Gastrocnemius medialis (tissue), 4 donors: ENCODE data around the gene F5. TPM values are rescaled to one million over a fixed set of nuclear protein-coding genes. Genes with fewer than 3 reads are reported as not detected.

Experiments used
- ATAC-seq, 2 donors: fragments of 150-250 bp; one replicate each; pipeline ENCODE4 v1.9.1; 2016
- DNase-seq, 2 donors: peaks; one replicate each; pipeline ENCODE4 v3.0.0-alpha.2; 2019
- H3K27ac ChIP-seq, 4 donors: fragments of 200-600 bp; sonication (generic); 1 replicate in 1 of 4; 2 replicates in 3 of 4; pipeline ENCODE4 v1.5.1; 2016 to 2018; ENCODE audit warnings: mild to moderate bottlenecking in 2 of 4, moderate library complexity in 1 of 4
- H3K27me3 ChIP-seq, 3 donors: fragments of 200-600 bp; sonication (generic) in 2 of 3; 1 replicate in 1 of 3; 2 replicates in 2 of 3; pipeline versions ENCODE4 v1.5.1 to v1.6.0; 2016 to 2019; ENCODE audit warnings: mild to moderate bottlenecking in 1 of 3, moderate library complexity in 1 of 3
- H3K36me3 ChIP-seq, 2 donors: fragments of 200-600 bp; sonication (generic) in 1 of 2; one replicate each; pipeline ENCODE4 v1.5.1; 2017 to 2018
- H3K4me1 ChIP-seq, 2 donors: fragments of 200-600 bp; sonication (generic) in 1 of 2; one replicate each; pipeline ENCODE4 v1.5.1; 2016 to 2017; ENCODE audit warnings: mild to moderate bottlenecking in 2 of 2
- H3K4me3 ChIP-seq, 4 donors: fragments of 200-600 bp; sonication (generic) in 3 of 4; 1 replicate in 1 of 4; 2 replicates in 3 of 4; pipeline ENCODE4 v1.5.1; 2016 to 2019; ENCODE audit warnings: mild to moderate bottlenecking in 2 of 4
- H3K9me3 ChIP-seq, 3 donors: fragments of 200-600 bp; sonication (generic) in 2 of 3; 1 replicate in 1 of 3; 2 replicates in 2 of 3; pipeline ENCODE4 v1.5.1; 2016 to 2019
- CTCF ChIP-seq, 5 experiments: fragments of 450-650 bp in 3 of 5; fragments of 200-600 bp in 2 of 5; sonication (generic) in 2 of 5; IDR thresholded peaks in 4 of 5; conservative IDR thresholded peaks in 1 of 5; 1 replicate in 4 of 5; 2 replicates in 1 of 5; pipeline ENCODE4 v1.5.1; 2016 to 2019; ENCODE audit warnings: antibody characterized with exemption in 5 of 5, mild to moderate bottlenecking in 3 of 5, moderate library complexity in 3 of 5
- POLR2A ChIP-seq, 2 donors: fragments of 450-650 bp; IDR thresholded peaks; one replicate each; pipeline ENCODE4 v1.6.1; 2017; ENCODE audit warnings: antibody characterized with exemption in 2 of 2, mild to moderate bottlenecking in 2 of 2, moderate library complexity in 2 of 2
- in situ Hi-C, 4 donors: fragments of 200-750 bp; cut with MboI; loops; one replicate each; pipeline versions ENCODE4 v1.15.0 to v1.8.0; 2017; ENCODE audit warnings: low sequenced_read_pairs in 4 of 4
- intact Hi-C: fragments of 100-400 bp; cut with DNase I; formaldehyde crosslinking; loops from one replicate; pipeline ENCODE4 v1.15.1; 2023; ENCODE audit warnings: low total_unique reads
- total RNA-seq, 4 donors: library from RNA; depleted of rRNA; stranded (reverse); fragments of >200 nt; gene quantifications; one replicate each; pipeline versions ENCODE4 v1.1.0 to v1.2.3, GENCODE V29; 2016

Gene F5
- total RNA-seq, 4 donors from 2014 or later: 0.07 to 0.68 (median 0.22) TPM

GRCh38 chr1:169523904-169524303, 62.4 kb downstream of the F5 start:
- Histone ChIP-seq H3K27ac (no peak overlapping the region), H3K4me3 (no peak overlapping the region), H3K4me1 (no peaks in the 10 kb centered on the region), H3K27me3 (no peaks in the 10 kb centered on the region), H3K36me3 (no peaks in the 10 kb centered on the region), H3K9me3 (no peaks in the 10 kb centered on the region)
- in situ Hi-C loops (no loop called here), intact Hi-C loops (no loop called here)
- TF ChIP-seq POLR2A (IDR thresholded peaks at IDR 0.05) (no peak), CTCF (IDR thresholded peaks at IDR 0.05 in 4 of 5, conservative IDR thresholded peaks at IDR 0.05 in 1 of 5) (no peak)
- DNase-seq (no peak), ATAC-seq (no peak)

GRCh38 chr1:169521226-169521625, 65.1 kb downstream of the F5 start:
- no peaks in the 10 kb centered on the region for H3K4me1 ChIP-seq
- ATAC-seq (no peak), DNase-seq (no peak)
- in situ Hi-C loops: no loop called here
- intact Hi-C loops: no loop called here
- no peak for TF ChIP-seq POLR2A (IDR thresholded peaks at IDR 0.05)
- TF ChIP-seq CTCF (IDR thresholded peaks at IDR 0.05 in 4 of 5, conservative IDR thresholded peaks at IDR 0.05 in 1 of 5): no peak
- no peaks in the 10 kb centered on the region for H3K9me3 ChIP-seq
- no peaks in the 10 kb centered on the region for H3K27me3 ChIP-seq
- no peaks in the 10 kb centered on the region for H3K36me3 ChIP-seq
- no peak overlapping the region for H3K27ac ChIP-seq
- H3K4me3 ChIP-seq: no peak overlapping the region

GRCh38 chr1:169517558-169518186, 68.6 kb downstream of the F5 start:
- Histone ChIP-seq H3K36me3 (no peaks in the 10 kb centered on the region), H3K9me3 (no peaks in the 10 kb centered on the region), H3K27ac (no peak overlapping the region), H3K4me3 (no peak overlapping the region), H3K4me1 (peaks cover 0 to 7% of the 10 kb centered on the region in 2 donors), H3K27me3 (no peaks in the 10 kb centered on the region)
- intact Hi-C loops (no loop called here), in situ Hi-C loops (no loop called here)
- TF ChIP-seq POLR2A (IDR thresholded peaks at IDR 0.05) (no peak), CTCF (IDR thresholded peaks at IDR 0.05 in 4 of 5, conservative IDR thresholded peaks at IDR 0.05 in 1 of 5) (no peak)
- ATAC-seq (no peak), DNase-seq (no peak)

- no peak overlapping the region for H3K27ac ChIP-seq
- H3K27me3 ChIP-seq: no peaks in the 10 kb centered on the region
- H3K36me3 ChIP-seq: no peaks in the 10 kb centered on the region
- DNase-seq (no peak), ATAC-seq (no peak)
- in situ Hi-C loops (no loop called here), intact Hi-C loops (no loop called here)
- H3K4me1 ChIP-seq: peaks cover 0 to 14% of the 10 kb centered on the region in 2 donors
- H3K4me3 ChIP-seq: no peak overlapping the region
- no peaks in the 10 kb centered on the region for H3K9me3 ChIP-seq
- TF ChIP-seq POLR2A (IDR thresholded peaks at IDR 0.05) (no peak), CTCF (IDR thresholded peaks at IDR 0.05 in 4 of 5, conservative IDR thresholded peaks at IDR 0.05 in 1 of 5) (no peak)
Observed at GRCh38 chr1:169515641-169516040, 70.6 kb downstream of the F5 start.
